Activated T-cell treated with anti-CD3 and anti-CD28 coated beads for 48 hours (primary cell): ENCODE data around the gene GNAQ.

Experiments used
- DNase-seq: peaks from one replicate; pipeline ENCODE4 v3.0.0-alpha.2; 2020; ENCODE audit warnings: low read depth

The GNAQ gene

GRCh38 chr9:77810637-77811119 is 220.9 kb downstream of the GNAQ start:
- DNase-seq, result no peak

- DNase-seq, result no peak
Measured at GRCh38 chr9:77810047-77810446, 221.6 kb downstream of the GNAQ start.

GRCh38 chr9:77809552-77809951 is 222.1 kb downstream of the GNAQ start:
- DNase-seq, result no peak

GRCh38 chr9:77808751-77809081 is 222.9 kb downstream of the GNAQ start:
- no peak for DNase-seq

- no peak for DNase-seq
Measured at GRCh38 chr9:77807846-77808750, 223.5 kb downstream of the GNAQ start.

- DNase-seq, result no peak
Measured at GRCh38 chr9:77807281-77807683, 224.3 kb downstream of the GNAQ start.

- no peak for DNase-seq
Measured at GRCh38 chr9:77806741-77807140, 224.9 kb downstream of the GNAQ start.

- no peak for DNase-seq
Measured at GRCh38 chr9:77805810-77806209, 225.8 kb downstream of the GNAQ start.

- DNase-seq, result no peak
Measured at GRCh38 chr9:77803423-77803822, 228.2 kb downstream of the GNAQ start.

- DNase-seq, result no peak
Measured at GRCh38 chr9:77802515-77803293, 228.9 kb downstream of the GNAQ start.

- DNase-seq, result no peak
Measured at GRCh38 chr9:77802064-77802463, 229.5 kb downstream of the GNAQ start.

- no peak for DNase-seq
Measured at GRCh38 chr9:77800924-77801551, 230.6 kb downstream of the GNAQ start.

GRCh38 chr9:77798140-77798539 is 233.5 kb downstream of the GNAQ start:
- no peak for DNase-seq

GRCh38 chr9:77794985-77795384 is 236.6 kb downstream of the GNAQ start:
- DNase-seq, result no peak

GRCh38 chr9:77793849-77794248 is 237.8 kb downstream of the GNAQ start:
- DNase-seq, result no peak

GRCh38 chr9:77789891-77790290 is 241.7 kb downstream of the GNAQ start:
- DNase-seq, result no peak

- no peak for DNase-seq
Measured at GRCh38 chr9:77785341-77785740, 246.3 kb downstream of the GNAQ start.

GRCh38 chr9:77783518-77783917 is 248.1 kb downstream of the GNAQ start:
- DNase-seq, result no peak

- DNase-seq, result no peak
Measured at GRCh38 chr9:77779010-77779409, 252.6 kb downstream of the GNAQ start.

GRCh38 chr9:77773381-77773780 is 258.2 kb downstream of the GNAQ start:
- DNase-seq, result no peak

GRCh38 chr9:77772646-77773045 is 259.0 kb downstream of the GNAQ start:
- DNase-seq, result no peak

GRCh38 chr9:77771171-77771570 is 260.4 kb downstream of the GNAQ start:
- DNase-seq, result no peak

GRCh38 chr9:77770340-77770739 is 261.3 kb downstream of the GNAQ start:
- no peak for DNase-seq
